GM10847 (cell line): ENCODE data around the gene ARHGAP28.

Experiments used
- POLR2A ChIP-seq: IDR thresholded peaks from 2 replicates; pipeline ENCODE4 v1.6.1; 2011; ENCODE audit not compliant: insufficient read length; ENCODE audit errors: extremely low read depth

The ARHGAP28 gene

DNA sequence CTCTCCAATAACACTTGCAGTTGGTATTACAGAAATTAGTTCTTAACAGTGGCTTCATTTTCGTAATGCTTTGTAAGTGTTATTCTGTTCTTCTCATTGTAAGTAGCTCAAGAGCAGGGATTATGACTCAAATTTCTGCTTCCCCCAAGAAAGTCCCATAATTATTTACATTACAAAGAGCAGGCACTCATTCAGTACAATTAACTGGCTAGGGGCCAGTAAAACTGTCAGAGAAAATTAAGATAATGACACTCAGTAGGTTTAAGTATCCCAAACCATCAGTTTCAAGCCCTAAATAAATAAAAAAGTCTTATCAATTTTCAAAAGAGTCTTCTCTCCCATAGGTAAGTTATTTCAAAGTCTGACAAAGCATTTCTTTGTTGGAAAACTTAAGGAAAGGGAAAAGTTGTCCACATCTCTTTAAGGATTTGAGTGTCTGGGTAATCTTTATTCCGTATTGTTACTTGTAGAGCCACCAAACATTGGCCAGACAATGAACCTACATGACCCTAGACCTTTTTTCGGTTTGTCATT lies 137.1 kb downstream of the ARHGAP28 start:
- no peak for TF ChIP-seq POLR2A

DNA sequence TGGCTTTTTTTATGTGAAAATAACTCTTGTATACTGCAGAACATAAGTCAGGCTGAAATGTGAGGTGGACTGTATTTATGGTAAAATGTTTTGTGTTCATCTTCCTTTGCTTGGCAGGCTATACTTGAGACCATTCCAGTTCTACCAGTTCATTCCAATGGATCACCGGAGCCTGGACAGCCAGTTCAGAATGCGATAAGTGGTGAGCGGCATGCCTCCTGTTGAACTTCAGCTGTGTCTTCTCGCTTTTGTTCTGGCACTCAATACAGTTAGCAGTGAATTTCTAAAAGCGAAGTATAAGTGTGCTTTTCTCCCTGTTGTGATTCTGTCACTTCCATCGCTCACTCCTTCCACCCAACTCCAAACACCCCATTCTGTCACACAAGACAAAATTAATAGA lies 138.5 kb downstream of the ARHGAP28 start:
- TF ChIP-seq POLR2A, result no peak

DNA sequence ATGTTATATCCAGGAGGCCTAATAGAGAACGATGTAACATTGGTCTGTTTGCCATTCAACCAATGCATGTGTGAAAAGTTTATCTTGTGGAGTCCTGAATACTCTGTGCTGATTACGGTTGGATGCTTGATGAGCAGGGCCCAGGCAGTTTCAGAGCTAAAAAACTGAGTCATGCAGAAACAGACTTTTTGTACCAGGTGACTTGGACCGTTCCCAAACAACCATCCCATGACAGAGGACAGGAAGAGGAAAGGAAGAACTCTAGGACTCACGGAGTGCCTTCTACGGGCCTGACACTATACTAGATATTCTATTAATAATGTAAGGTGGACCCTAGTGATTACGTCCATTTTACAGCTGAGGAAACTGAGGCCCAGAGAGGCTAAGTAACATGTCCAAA lies 142.1 kb downstream of the ARHGAP28 start:
- TF ChIP-seq POLR2A, result no peak

DNA sequence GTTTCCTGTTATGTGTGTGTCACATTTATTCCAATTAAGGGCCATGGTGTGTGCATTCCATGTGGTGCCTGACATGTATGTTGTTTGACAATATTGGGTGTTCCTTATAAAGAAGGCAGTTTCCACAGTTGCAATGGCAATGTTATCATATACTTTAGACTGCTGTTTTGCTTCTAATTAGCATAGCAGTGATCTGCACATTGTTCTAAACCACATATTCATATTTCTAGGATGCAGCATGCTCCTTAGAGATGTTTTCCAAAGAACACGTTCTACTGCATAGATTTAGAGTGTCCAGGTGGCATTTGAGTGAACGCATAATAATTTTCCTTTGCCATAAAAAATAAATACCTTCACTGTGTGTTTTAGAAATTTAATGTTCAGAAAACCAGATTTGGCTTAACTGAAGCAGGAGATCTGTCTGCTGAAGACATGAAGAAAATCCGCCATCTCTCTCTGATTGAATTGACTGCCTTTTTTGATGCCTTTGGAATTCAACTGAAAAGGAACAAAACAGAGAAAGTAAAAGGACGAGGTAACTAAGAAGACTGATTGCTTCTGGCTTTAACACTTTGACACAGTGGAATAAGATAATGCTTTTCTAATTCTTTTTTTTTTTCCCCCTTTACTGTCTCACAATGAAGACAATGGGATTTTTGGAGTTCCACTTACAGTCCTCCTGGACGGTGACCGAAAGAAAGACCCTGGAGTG lies 143.7 kb downstream of the ARHGAP28 start:
- no peak for TF ChIP-seq POLR2A

DNA sequence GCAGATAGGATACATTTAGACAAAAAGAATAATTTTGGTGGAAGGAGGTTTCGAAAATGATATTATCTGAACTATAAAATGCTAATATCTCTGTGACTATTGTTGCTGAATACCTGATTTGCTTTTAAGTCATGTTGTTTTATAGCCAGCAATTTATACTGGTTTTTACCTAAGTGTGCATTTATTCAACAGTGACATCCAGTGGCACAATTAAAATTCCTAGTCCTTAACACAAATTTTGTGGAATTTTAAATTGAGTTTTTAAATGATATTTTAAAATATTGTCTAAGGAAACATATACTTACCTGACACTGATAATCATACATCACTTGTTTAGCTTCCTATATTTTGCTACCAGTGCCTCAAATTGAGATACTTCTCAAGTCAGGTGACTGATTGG lies 144.8 kb downstream of the ARHGAP28 start:
- TF ChIP-seq POLR2A, result no peak

DNA sequence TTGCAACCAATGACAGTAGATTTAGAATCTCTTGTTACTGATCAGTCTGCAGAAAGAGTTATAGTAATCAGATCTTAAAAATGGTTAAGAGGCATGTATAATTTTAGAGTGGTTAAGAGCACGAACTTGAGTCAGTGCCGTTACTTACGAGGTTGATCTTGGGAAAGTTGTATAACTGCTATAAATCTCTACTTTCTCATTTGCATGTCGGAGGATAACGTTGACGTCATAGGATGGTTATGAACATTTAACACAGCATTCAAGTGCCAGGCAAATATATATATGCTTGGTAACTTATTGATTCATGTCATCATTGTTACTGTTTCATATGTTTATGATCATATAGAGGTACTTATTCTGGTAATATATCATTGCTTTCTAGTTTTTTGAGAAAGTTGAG lies 146.2 kb downstream of the ARHGAP28 start:
- no peak for TF ChIP-seq POLR2A

DNA sequence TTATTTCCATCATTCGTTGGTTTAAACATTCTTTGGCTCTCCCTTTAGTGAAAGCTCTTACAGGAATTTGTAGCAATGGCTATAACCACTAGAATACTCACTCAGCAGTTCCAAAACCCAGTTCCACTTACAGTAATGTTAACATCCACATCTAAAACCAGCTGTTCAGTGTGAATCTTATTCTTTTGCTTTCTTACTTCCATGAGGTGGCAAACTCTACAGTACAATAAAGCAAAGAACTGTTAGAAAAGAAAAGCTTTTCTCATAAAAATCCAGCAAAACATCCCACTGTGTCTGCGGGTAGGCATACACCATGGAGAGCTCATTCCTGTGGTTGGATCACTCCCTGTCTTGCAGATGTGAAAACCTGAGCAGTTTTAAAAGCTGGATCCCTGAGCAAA lies 147.1 kb downstream of the ARHGAP28 start:
- no peak for TF ChIP-seq POLR2A

DNA sequence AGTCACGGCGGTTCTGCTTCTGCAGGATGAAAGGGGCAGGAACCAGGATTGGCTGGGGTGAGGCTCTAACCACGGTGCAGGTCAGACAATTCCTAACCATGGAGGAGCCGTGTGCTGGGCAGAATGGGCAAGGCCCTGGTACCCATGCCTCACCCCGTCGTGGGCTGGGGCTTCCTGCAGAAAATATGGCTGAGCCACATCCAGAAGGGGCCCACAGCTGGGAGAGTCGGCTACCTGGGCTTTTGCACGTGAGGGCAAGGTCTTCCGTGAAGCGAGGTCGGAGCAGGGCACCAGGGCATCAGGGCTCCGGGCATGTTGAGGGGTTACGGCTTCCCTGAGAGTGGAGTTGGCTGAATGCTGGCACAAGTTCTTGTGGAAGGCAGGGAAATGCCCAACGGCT lies 147.8 kb downstream of the ARHGAP28 start:
- TF ChIP-seq POLR2A, result no peak

DNA sequence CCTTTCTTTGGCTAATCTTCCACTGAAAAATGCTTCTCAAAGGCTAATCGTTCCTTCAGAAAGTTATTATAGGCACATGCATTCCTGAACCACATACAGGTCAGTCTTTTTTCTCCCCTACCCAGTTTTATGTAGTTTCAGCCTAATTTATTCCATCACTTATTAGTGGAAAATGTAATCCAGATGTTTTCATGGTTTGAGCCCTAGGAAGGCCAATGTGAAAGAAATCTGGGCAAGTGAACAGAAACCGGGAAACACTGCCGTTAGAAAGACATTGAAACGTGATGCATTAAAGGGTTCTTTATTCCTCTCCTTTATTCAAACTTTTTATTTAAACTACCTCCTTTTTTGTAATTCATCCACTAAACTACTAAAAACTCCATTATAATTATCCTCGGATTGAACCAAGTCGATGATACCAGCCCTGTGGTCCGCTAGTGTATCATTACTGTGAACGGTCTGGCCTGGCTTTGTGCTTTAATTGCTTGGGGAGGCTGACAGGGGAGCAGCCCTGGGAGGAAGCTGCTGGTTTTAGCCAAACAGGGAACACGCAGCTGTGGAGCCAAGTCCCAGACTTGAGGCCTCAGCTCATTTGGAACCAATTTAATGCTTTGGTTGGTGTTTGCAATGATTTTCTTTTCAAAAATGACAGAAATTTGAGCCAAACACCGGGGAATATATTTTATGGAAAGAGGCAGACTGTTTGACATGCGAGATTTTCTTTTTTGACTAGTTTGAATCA lies 149.2 kb downstream of the ARHGAP28 start:
- TF ChIP-seq POLR2A, result no peak

DNA sequence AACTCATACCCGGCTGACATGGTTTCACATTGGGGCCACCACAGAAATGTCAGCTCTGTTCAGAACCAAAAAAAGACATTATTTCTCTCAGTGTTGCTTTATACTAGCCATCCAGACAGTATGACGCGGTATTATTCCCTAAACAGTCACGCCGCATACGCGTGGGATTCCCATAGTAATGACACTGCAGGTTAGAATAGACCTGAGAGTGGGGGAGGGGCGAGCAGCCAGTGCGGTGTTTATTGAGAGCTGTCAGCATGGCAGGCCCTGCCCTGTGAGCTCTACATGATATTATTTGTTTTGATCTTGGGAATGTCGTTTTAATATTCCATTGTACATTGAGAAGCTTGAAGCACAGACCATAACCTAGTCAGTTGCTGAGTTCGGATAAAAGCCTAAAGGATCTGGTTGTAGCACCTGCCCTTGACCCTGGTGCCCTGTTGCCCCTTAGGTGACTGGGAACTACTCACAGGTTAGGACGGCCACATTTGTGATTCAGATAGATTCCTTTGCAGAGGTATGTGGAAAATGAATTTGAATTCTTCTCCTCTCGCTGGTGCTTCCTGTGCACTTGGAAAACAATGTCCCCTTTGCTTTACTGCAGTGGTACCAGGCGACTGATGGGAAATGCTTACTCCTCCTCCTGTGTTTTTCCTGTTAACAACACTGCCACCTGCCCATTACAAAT lies 150.1 kb downstream of the ARHGAP28 start:
- no peak for TF ChIP-seq POLR2A

DNA sequence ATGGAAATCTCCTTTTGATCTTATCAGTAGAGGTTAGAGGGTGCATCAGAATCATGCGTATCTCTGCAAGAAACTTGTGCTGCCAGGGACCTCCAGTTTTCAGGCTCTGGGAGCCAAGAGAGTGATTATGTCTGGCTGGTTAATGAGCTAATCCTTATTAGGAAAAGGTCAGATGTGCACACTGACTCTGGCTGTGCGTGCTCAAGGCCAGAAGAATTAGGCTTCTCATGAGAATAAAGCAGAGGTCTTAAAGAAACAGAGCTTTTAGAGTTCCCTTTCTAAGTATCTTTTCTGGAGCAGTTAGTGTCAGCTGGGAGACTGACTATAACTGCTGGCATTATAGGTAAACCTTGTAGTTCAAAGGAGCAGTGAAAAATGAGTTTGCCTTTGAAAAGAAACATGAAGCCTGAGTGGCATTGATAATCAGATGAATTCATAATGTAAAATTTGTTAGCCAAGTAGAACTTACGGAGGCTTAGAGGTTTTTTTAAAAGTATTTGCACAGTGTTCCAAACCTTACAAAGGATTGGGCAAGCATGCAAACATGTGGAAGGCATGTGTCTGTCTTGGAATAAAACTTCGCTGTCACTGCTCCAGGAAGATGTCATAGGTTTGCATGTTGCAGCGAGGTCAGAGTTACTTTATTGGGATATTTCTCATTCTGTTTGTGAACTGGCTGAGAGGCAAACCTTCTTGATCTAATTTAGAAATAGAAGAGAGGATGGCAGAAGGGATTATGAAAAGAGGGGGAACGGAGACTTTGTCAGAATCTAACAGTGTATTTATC lies 151.7 kb downstream of the ARHGAP28 start:
- no peak for TF ChIP-seq POLR2A

DNA sequence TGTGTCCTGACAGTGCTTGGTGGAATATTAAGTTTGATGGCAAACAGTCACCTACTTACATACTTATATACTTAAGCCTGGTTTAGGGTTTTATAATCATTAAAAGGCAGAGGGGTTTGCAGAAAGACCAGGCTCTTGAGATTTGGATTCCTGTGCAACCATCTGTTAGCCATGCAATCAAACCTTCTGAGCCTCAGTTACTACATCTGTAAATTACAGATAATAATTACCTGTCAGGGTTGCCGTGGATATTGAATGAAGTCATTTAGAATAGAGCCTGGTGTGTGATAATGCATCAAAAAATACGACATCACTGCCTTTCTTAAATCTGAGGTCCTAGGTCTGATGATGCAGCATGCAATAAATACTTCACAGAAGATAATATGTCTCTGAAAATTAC lies 152.9 kb downstream of the ARHGAP28 start:
- TF ChIP-seq POLR2A, result no peak

DNA sequence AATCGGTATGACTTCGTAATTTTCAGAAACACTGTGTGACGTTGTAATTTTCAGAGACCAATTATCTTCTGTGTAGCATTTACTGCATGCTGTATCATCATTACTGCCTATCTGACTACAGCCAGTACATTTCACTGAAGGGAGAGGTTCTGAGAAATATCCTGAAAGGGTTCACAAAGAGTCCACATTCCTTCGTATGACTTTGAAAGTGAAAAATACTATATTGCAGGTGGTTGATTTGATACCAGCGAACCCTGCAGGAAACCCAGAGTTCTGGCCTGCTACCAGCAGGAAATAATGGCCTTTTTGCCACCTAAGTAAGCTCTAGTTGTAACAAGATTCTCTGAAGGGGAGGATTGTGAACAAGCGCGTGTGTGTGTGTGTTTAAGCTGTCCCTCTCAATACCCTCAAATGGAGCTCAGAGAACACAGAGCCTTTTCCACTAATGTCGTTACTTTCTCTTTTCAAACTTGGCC lies 155.5 kb downstream of the ARHGAP28 start:
- no peak for TF ChIP-seq POLR2A

DNA sequence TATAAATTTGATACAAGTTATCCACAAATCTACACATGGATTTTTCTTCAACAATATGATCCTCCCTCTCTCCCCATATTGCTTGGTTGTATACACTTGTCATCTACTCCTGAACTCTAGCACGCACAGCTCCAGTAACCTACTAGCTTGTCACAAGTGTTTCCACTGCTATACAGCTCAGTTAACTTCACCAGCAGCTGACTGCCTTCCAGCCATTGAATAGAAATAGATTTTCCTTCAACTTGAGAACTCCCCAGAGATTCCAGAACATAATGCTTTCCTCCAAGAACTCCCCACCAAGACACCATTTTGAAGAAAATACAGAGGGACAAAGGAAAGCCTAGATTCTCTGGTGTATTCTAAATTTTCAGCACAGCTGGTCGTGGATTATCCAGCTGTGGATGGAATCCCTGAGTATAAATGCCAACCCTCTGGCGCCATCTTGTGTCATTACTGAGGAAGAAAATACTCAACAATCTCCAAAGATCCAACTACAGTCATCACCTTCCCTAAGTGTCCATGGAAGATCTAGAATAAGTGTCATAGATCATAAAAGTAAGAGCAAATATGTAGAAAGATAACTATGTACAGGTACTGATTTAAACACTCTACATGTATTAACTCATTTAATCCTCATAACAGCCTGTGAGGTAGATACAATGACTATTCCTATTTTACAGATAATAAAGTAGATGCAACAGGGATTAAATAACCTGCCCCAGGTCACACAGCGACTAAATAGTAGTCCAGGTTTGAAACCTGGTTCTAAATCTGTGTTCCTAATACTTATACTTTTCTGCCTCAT lies 156.7 kb downstream of the ARHGAP28 start:
- no peak for TF ChIP-seq POLR2A
